GM21737 (cell line): Measurements from ENCODE around the gene ZSCAN25.
"Not testable (repeated sequence)": the region's sequence is repeated elsewhere in the genome, so short reads cannot be mapped to it uniquely, and the experiment has no call there.

ENCODE experiments used
- ATAC-seq: cut with Tn5 transposase; IDR thresholded peaks from one replicate; pipeline ENCODE4 v1.9.1; 2021; ENCODE audit warnings: mild to moderate bottlenecking, moderate library complexity; ENCODE audit not compliant: unreplicated experiment

Gene ZSCAN25

GRCh38 chr7:99644431-99644830, 27.7 kb downstream of the ZSCAN25 start:
- no peak for ATAC-seq

GRCh38 chr7:99645590-99645989, 28.8 kb downstream of the ZSCAN25 start:
- no peak for ATAC-seq

- ATAC-seq = no peak
These were observed 32.1 kb downstream of the ZSCAN25 start for GRCh38 chr7:99648843-99649242.

DNA sequence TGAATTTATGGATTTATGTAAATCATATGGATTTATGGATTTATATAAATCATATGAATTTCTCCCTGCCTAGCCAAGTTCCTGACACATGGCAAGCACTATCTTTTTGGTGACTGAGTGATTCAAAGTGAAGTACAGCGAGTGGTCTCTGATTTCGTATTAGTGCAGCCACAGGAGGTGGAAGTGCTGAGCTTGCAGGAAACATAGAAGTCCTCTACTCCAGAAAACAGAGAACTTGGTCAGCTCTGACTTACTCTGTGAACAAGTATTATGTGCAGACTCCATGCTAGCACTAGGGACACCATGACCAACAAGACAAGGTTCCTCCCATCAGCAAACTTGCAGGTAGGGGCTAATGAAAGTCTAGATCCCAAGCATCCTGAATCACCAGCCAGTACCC, 34.5 kb downstream of the ZSCAN25 start:
- ATAC-seq = no peak

GRCh38 chr7:99652671-99653070, 35.9 kb downstream of the ZSCAN25 start:
- no peak for ATAC-seq

DNA sequence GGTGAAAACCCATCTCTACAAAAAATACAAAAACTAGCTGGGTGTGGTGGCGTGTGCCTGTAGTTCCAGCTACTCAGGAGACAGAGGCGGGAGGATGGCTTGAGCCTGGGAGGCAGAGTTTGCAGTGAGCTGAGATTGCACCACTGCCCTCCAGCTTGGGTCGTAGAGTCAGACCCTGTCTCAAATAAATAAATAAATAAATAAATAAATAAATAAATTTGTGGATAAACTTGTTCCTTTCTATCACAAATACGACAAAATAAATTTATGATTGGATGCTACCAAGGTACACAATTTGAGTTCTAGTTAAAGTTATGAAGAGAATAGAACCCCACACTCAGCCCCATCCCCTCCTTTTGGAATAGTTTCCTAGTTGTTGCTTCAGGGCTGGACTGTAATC, 36.5 kb downstream of the ZSCAN25 start:
- ATAC-seq = not testable (repeated sequence)

- no peak for ATAC-seq
These were observed 37.0 kb downstream of the ZSCAN25 start for GRCh38 chr7:99653754-99654153.

- not testable (repeated sequence) for ATAC-seq
These were observed 37.9 kb downstream of the ZSCAN25 start for GRCh38 chr7:99654626-99655025.

GRCh38 chr7:99657879-99658278, 41.1 kb downstream of the ZSCAN25 start:
- ATAC-seq = not testable (repeated sequence)

DNA sequence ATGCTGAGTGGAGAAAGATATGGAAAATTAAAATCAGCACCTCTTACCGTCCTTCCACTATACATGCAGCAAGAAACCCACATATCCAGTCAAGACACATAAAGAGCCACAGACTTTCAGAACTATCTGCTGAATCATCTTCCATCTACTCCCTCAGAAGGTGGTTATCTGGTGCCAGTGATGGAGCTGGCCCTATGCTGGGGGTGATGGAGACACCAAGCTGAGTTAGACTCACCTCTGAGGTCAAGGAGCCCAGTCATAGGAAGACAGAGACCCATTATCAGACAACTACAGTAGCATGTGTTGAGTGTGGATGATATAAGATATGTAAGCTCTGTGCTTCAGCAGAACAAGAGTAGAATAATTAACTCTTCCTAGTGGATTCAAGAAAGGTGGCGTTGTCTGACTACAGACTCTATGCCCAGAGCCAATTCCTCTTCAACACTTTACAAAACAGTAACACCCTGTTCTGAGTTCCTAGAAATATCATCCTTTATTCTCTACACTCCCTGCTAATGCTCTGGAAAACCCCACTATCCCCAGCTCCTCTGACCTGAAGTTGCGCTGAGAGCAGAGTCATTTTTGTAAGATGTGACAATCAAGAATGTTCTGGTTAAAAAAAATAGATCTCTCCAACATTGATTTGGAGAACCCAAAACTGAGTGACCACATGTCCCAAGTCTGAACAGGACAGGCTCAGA, 48.7 kb downstream of the ZSCAN25 start:
- no peak for ATAC-seq

DNA sequence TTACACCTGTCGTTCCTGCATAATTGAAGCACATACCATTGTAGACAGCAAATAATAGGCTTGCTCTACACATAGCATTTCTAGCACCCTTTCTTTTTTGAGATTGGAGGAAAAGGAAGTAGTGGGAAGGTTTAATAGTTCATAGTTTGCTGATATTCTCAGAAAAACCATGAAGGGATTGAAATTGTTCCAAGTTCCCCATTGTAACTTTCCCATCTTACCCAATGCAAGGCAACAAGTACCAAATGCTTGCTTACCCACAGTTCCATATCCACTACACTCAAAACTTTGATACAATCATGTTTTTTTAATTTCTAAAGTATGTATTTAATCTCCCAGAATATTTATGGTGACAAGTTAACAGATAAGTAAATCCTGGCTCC, 49.3 kb downstream of the ZSCAN25 start:
- ATAC-seq = no peak

DNA sequence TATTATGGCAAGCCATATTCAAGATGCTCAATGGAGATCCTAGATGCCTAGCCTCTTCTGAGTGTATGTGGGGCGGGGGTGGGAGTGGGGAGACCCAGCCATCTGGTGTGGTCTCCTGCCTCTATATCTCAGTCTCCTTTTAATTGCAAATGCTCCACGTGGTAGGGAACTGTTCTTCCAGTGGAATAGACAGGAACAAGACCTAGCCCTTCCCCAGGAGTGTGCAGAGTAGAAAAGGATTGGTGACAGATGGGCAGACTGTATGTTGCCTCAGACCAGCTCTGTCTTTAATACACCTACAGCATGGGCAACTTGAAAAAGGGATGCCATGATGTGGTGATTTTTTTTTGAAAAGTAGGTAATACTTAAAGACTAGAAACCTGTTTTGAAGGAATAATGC, 50.4 kb downstream of the ZSCAN25 start:
- no peak for ATAC-seq

DNA sequence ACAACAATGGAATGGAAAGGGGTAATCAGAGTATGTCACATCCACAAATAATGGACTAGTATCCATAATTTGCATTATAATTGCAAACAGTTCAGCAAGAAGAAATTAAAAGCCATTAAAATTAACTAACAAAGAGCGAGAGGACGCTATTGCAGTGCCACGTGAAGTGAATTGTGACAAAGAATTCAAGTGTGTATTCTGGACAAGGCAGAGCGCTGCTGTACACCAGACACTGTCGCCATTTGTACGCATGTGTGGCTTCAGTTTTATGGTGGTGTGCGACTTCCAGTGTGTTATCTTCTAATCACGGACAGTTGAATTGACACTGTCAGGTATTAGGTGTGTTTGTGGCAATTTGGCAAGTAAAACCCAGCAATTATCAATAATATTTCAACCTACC, 51.8 kb downstream of the ZSCAN25 start:
- ATAC-seq = no peak

GRCh38 chr7:99669782-99670181, 53.0 kb downstream of the ZSCAN25 start:
- no peak for ATAC-seq

DNA sequence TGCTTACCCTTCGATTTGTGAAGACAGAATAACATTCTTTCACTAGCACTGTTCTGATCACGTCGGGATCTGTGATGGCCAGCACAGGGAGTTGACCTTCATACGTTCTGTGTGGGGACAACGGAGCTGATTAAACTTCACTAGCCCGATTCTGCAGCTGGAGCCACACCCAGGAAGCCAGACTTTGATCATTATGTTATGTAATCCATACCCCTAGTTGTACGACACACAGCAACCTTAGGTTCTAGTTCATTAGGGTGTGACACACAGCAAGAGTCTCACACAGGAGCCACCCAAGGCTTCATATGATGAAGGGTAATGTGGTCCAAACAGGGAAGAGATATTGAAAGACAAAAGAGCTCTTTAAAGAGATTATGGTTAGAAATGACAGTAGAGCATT, 55.8 kb downstream of the ZSCAN25 start:
- no peak for ATAC-seq

DNA sequence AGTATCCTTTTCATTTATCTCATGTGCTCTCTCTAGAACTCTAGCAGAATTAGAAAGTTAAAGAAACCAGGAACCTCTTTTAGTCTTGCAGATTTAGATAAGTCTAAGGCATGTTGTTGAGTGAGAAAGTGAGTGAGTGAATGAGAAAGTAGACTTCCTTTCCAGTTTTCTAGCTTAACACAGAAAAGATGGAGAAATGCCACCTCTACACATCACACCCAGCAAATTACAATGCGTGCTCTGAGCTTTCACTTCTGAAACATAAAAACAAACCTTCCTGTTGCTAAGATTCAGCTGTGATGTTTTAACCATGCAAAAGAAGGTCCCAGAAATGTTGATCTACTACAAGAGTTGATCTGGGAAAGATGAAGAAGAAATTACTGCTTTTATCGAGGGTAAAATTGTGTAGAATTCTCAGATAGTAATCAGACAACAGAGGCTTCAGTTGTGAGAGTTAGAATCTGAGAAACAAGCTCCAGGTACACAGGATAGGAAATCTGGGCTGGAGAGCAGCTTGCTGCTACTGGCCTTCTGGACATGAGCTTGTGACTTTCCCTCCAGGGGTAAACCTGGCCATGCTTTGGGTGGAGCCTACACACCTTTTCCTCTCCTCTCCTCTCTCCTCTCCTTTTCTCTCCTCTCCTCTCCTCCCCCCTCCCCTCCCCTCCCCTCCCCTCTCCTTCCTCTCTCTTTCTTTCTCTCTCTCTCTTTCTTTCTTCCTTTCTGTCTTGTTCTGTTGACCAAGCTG, 58.4 kb downstream of the ZSCAN25 start:
- ATAC-seq = no peak

GRCh38 chr7:99677013-99677647, 60.4 kb downstream of the ZSCAN25 start:
- ATAC-seq = no peak

DNA sequence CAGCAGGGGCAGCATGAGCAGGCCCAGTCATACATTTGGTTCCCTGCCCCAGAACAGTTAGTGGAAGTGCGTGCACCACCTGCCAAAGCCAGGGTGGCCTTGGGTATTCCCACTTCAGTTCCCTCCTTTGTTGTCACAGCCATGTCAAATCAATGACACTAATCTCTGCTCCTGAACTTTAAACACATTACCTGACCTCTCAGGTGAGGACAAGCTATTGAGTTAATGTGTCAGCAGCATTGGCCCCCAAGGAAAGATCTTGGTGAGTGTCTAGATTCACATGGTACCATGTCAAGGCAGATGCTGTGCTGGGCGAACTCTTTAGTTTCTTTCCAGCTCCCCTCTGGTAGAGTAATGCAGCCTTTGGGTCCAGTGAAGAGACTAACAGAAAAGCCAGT, 60.9 kb downstream of the ZSCAN25 start:
- ATAC-seq = no peak

DNA sequence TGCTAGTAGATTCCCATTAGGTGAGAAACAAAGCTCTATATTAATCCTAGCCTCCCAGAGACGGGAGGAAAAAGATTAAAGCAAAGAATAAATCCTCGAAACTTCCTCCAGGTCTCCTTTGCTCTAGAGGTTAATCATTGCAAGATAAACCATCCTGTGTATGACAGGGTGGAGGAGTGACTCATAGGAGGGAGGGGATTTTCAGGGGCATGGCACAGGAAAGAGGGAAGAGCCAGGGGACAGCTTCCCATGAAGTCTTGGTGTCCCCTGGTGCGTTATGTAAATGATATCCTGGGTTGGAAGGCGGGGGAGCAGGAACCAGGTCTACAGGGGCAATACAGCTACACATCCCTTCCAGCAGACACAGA, 62.3 kb downstream of the ZSCAN25 start:
- no peak for ATAC-seq

DNA sequence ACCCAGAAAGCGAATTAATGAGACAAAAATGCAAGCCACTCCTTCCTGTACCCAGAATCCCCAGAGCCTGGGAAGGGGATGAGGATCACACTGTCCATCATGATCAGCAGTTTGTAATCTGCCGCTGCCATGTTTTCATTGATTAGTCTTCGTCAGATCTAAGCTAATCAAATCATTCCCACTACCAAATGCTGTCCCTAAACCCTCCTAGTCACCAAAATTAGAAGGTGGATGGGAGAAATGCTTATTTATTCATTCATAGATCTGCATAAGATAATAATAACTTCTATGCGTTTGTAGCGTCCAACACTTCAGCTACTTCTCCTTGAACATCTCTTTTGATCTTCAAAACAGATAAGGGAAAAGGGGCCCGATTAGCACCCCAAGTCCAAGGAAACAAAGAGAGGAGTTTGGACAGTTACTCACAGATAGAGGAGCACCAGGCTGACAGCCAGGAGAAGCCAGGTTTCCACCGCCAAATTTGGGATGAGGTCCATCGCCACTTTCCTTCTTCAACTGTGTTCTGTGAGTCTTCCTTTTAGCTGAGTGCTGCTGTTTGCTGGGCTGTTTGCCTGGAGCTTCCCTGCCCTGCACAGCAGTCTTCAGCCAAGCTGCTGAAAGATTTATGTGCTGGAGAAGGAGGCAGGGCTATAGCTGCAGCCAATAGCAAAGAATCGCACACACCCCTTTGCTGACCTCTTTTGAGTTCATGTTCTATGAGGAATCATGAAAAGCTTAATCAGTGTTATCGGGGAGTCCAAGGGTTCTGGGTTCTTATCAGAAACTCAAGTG, 62.9 kb downstream of the ZSCAN25 start, which contains the start of gene CYP3A5:
Gene CYP3A5, minus strand, starts transcription at position 597 of the 792 bp plus-strand sequence. Its CDS starts 100 bp downstream, at position 497.
- ATAC-seq = no peak
